GM12878 (cell line): ENCODE measurements around the gene TYK2. TPM values are rescaled to one million over a fixed set of nuclear protein-coding genes. Genes with fewer than 3 reads are reported as not detected.
A peak's percentile ranks its signal among the peaks of the same experiment; 100 is the strongest.

Experiments used
- ATAC-seq: fragments of 200-7000 bp; cut with Tn5 transposase; 3 replicates; pipeline ENCODE4 v1.9.1; 2020; ENCODE audit warnings: mild to moderate bottlenecking, moderate library complexity
- BruUV-seq: library from RNA; stranded (reverse); fragments of 400-500 nt; replicated peaks from 2 replicates; lab custom pipeline; 2021; lab: Mats Ljungman, UMichigan
- CTCF ChIA-PET: fragments of 300-600 bp; sonication (Branson Sonifier 250); formaldehyde crosslinking; extraction: SDS; loops from one replicate; lab custom pipeline; 2021; ENCODE audit warnings: inconsistent platforms; lab: Yijun Ruan, JAX
- POLR2A ChIA-PET: fragments of 350-600 bp; formaldehyde crosslinking; extraction: SDS; loops from one replicate; lab custom pipeline; 2021; ENCODE audit warnings: inconsistent platforms; lab: Charles Lee
- RAD21 ChIA-PET: fragments of 300-600 bp; sonication (Branson Sonifier 250); formaldehyde crosslinking; loops from one replicate; lab custom pipeline; 2023; ENCODE audit warnings: antibody characterized with exemption; ENCODE audit not compliant: unreplicated experiment; lab: Charles Lee
- SMC1A ChIA-PET: fragments of 300-600 bp; sonication (Branson Sonifier 250); formaldehyde crosslinking; loops from one replicate; lab custom pipeline; 2023; ENCODE audit not compliant: unreplicated experiment, uncharacterized antibody; lab: Charles Lee
- DNase-seq: peaks from one replicate; pipeline ENCODE4 v3.0.0-alpha.2; 2011; ENCODE audit warnings: low read depth, low spot score
- FAIRE-seq: peaks from 3 replicates; lab custom pipeline; 2011; peaks lifted over from hg19 to GRCh38; lab: Jason Lieb, UNC
- H2AFZ ChIP-seq: 2 replicates; pipeline ENCODE4 v1.6.0; 2011; ENCODE audit warnings: low read depth, low read length, control low read depth; ENCODE audit not compliant: control insufficient read depth
- H3K27ac ChIP-seq: 2 replicates; pipeline ENCODE4 v1.5.1; 2011; ENCODE audit warnings: control low read depth; ENCODE audit not compliant: control insufficient read depth, insufficient read depth
- H3K27me3 ChIP-seq, 2 experiments: replicated peaks in 1 of 2; 2 replicates each; pipeline versions ENCODE4 v1.6.0 to v1.6.1; 2011; ENCODE audit warnings: low read length in 1 of 2; ENCODE audit not compliant: control insufficient read depth in 2 of 2, insufficient read depth in 2 of 2
- H3K36me3 ChIP-seq, 2 experiments: 2 replicates each; pipeline ENCODE4 v1.5.1; 2011; ENCODE audit warnings: low read length in 1 of 2; ENCODE audit not compliant: control insufficient read depth in 2 of 2, insufficient read depth in 2 of 2
- H3K4me1 ChIP-seq: 2 replicates; pipeline ENCODE4 v1.6.1; 2011; ENCODE audit warnings: mild to moderate bottlenecking, low read length, moderate library complexity, mixed read lengths; ENCODE audit not compliant: control insufficient read depth, insufficient read depth
- H3K4me2 ChIP-seq: 2 replicates; pipeline ENCODE4 v1.6.0; 2011; ENCODE audit warnings: control low read depth; ENCODE audit not compliant: control insufficient read depth, insufficient read depth
- H3K4me3 ChIP-seq: fragments of 200-600 bp; sonication (generic); 2 replicates; pipeline ENCODE4 v1.5.1; 2016
- H3K79me2 ChIP-seq: 2 replicates; pipeline ENCODE4 v1.6.0; 2011; ENCODE audit warnings: low read length; ENCODE audit not compliant: control insufficient read depth, insufficient read depth
- H3K9ac ChIP-seq: 2 replicates; pipeline ENCODE4 v1.8.0; 2011; ENCODE audit warnings: low read length, control low read depth, mixed read lengths; ENCODE audit not compliant: control insufficient read depth, insufficient read depth
- H3K9me3 ChIP-seq: replicated peaks from 3 replicates; pipeline ENCODE4 v1.5.1; 2011; ENCODE audit warnings: mild to moderate bottlenecking, low read length; ENCODE audit not compliant: control insufficient read depth, insufficient read depth
- H4K20me1 ChIP-seq: 2 replicates; pipeline ENCODE4 v1.6.0; 2011; ENCODE audit not compliant: control insufficient read depth, insufficient read depth
- BACH1 ChIP-seq: fragments of 450-650 bp; IDR thresholded peaks from 2 replicates; pipeline ENCODE4 v1.6.1; 2017; ENCODE audit warnings: mild to moderate bottlenecking, borderline replicate concordance
- ETV6 ChIP-seq, 2 experiments: fragments of 450-650 bp in 1 of 2; IDR thresholded peaks in 1 of 2; conservative IDR thresholded peaks in 1 of 2; 2 replicates each; pipeline ENCODE4 v1.6.1; 2014; ENCODE audit warnings: antibody characterized with exemption in 1 of 2, borderline replicate concordance in 1 of 2, low read depth in 1 of 2, mild to moderate bottlenecking in 1 of 2, moderate library complexity in 1 of 2
- HCFC1 ChIP-seq: fragments of 150-350 bp; IDR thresholded peaks from 2 replicates; pipeline ENCODE4 v1.6.1; 2014; ENCODE audit warnings: low read length
- MEF2B ChIP-seq: fragments of 450-650 bp; IDR thresholded peaks from 2 replicates; pipeline ENCODE4 v1.6.1; 2018; ENCODE audit warnings: mild to moderate bottlenecking, moderate library complexity; ENCODE audit not compliant: partially characterized antibody, poor library complexity, severe bottlenecking
- NBN ChIP-seq: fragments of 450-650 bp; IDR thresholded peaks from 2 replicates; pipeline ENCODE4 v1.6.1; 2016
- NR2C2 ChIP-seq: IDR thresholded peaks from 2 replicates; pipeline ENCODE4 v1.6.1; 2011; ENCODE audit warnings: borderline replicate concordance, low read depth; ENCODE audit not compliant: control insufficient read depth, insufficient read length
- PAX8 ChIP-seq: fragments of 450-650 bp; IDR thresholded peaks from 2 replicates; pipeline ENCODE4 v1.6.1; 2017; ENCODE audit warnings: mild to moderate bottlenecking, moderate library complexity
- RAD51 ChIP-seq: fragments of 450-650 bp; IDR thresholded peaks from 2 replicates; pipeline ENCODE4 v1.6.1; 2016; ENCODE audit warnings: moderate library complexity, mild to moderate bottlenecking, inconsistent platforms
- SMARCA5 ChIP-seq: fragments of 450-650 bp; IDR thresholded peaks from 2 replicates; pipeline ENCODE4 v1.6.1; 2017; ENCODE audit warnings: mild to moderate bottlenecking
- SP1 ChIP-seq: IDR thresholded peaks from one replicate; pipeline ENCODE4 v1.6.1; 2011; ENCODE audit warnings: low read depth, low read length
- SPI1 ChIP-seq: IDR thresholded peaks from 2 replicates; pipeline ENCODE4 v1.6.1; 2011; ENCODE audit warnings: low read depth, mild to moderate bottlenecking, low read length, moderate library complexity, borderline replicate concordance; ENCODE audit not compliant: insufficient read depth
- SREBF1 ChIP-seq: IDR thresholded peaks from 2 replicates; pipeline ENCODE4 v1.6.1; 2012; ENCODE audit warnings: mild to moderate bottlenecking, low read length
- SUPT20H ChIP-seq: IDR thresholded peaks from 2 replicates; pipeline ENCODE4 v1.6.1; 2011; ENCODE audit warnings: low read depth, mild to moderate bottlenecking, low read length, moderate library complexity, borderline replicate concordance; ENCODE audit not compliant: control insufficient read depth
- TARDBP ChIP-seq: IDR thresholded peaks from 2 replicates; pipeline ENCODE4 v1.6.1; 2016; ENCODE audit warnings: borderline replicate concordance
- TCF12 ChIP-seq: IDR thresholded peaks from 2 replicates; pipeline ENCODE4 v1.6.1; 2011; ENCODE audit warnings: low read depth, mild to moderate bottlenecking, low read length
- WRNIP1 ChIP-seq: IDR thresholded peaks from 2 replicates; pipeline ENCODE4 v1.6.1; 2011; ENCODE audit warnings: low read depth, low read length, improper control_type of control experiment, borderline replicate concordance
- ZNF274 ChIP-seq: IDR thresholded peaks from one replicate; pipeline ENCODE4 v1.8.0; 2011; ENCODE audit not compliant: insufficient read length, insufficient read depth
- WGBS: methylation state at CpG from one replicate; pipeline ENCODE4 v1.1.6; 2016; ENCODE audit warnings: low lambda C conversion rate; ENCODE audit not compliant: insufficient replicate concordance, insufficient coverage; ENCODE audit errors: missing lambda C conversion rate; 5-methylcytosine and 5-hydroxymethylcytosine counted together
- in situ Hi-C: fragments of 300-500 bp; cut with MboI; formaldehyde crosslinking; loops from 9 replicates; pipeline ENCODE4 v1.14.3; 2018; ENCODE audit warnings: mixed read lengths
- intact Hi-C: fragments of 100-400 bp; cut with micrococcal nuclease; formaldehyde crosslinking; loops from one replicate; pipeline ENCODE4 v1.14.2; 2022; ENCODE audit not compliant: unreplicated experiment
- polyA plus RNA-seq, 11 experiments: library from polyadenylated mRNA; depleted of rRNA in 4 of 11; unstranded in 6 of 11; stranded (reverse) in 5 of 11; fragments of >200 nt; fragmentation: Nextera tagmentation in 4 of 11; fragmentation: Illumina TruSeq in 1 of 11; extraction: Ambion mirVana in 4 of 11; extraction: Trizol in 1 of 11; gene quantifications; 1 replicate in 1 of 11; 2 replicates in 10 of 11; pipeline versions ENCODE4 v1.2.1 to v1.2.3, GENCODE V29; 2011 to 2016; ENCODE audit warnings: inconsistent platforms in 2 of 11, missing spikeins in 2 of 11, low read depth in 1 of 11
- total RNA-seq, 4 experiments: library from RNA; depleted of rRNA in 3 of 4; stranded (reverse); fragments of >200 nt in 3 of 4; fragmentation: Illumina TruSeq in 1 of 4; extraction: Trizol in 1 of 4; gene quantifications; 2 replicates each; pipeline versions ENCODE4 v1.2.1 to v1.2.3, GENCODE V29; 2013 to 2021
- TF ChIP-seq, protein P1 (sequence below): IDR thresholded peaks from 2 replicates; pipeline ENCODE4 v1.6.1; 2011; ENCODE audit warnings: low read depth, low read length, improper control_type of control experiment, borderline replicate concordance
- TF ChIP-seq, protein P2 (sequence below): fragments of 450-650 bp; IDR thresholded peaks from 2 replicates; pipeline ENCODE4 v1.6.1; 2017; ENCODE audit warnings: low read depth, mild to moderate bottlenecking, moderate library complexity

Gene TYK2
- total and polyA plus RNA-seq, 10 of the 15 experiments (the other 5 are each of a cell fraction or from before 2014, with no cell fraction given), result 36.4 to 364 (median 179) TPM

DNA sequence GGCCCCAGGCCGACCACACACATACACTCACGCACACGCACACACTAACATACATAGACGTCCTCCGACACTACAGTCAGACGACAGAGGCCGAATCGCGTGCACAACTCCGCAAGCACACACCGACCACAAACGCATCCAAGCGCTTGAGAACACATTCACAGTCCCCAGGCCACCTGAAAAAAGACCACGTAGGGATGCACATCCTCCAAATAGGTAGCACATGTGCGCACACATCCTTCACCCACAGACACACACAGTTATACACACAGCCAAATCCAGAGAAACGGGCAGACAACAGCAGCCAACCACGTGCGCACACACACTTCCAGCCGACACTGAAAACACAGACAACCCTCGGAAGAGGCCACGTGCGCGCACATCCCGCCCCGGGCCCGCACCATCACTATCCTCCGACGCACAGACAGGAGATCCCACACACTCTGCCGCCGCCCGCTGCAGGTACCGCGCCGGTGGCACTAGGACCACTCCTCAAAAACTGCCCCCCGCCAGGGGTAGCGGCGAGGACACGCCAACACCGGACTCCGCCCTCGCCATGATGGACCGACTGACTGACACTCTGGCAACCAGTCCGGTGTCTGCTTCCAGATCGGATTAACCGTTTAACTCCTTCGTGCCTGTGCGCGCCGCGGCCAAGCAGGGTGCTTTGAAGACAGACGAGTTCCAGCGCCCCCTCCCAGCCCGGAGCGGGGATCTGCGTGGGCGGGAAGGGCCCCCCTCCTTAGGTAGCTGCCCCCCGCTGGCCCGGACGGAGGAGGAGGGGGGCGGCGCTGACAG lies 39.5 kb upstream of the TYK2 start:
- H3K36me3 ChIP-seq, result no peaks in the 10 kb centered on the region
- in situ Hi-C loops, result no loop called here
- peaks cover 56% of the 10 kb centered on the region for H3K4me1 ChIP-seq
- no peak for FAIRE-seq
- no peak for DNase-seq
- 2% methylated on average over 53 of the region's 61 CpGs for WGBS
- CTCF ChIA-PET, result interaction anchor here (1.8 to 28.5 kb wide), 3 partner anchors 5 to 149 kb away, joined by 13 to 1053 read pairs (median 1053); partner anchors contain the start of genes CDC37, ICAM1 and PDE4A
- no TSS peak for BruUV-seq
- H3K9ac ChIP-seq, result peak overlapping the region; percentile 37; the same call in 1 of the 2 replicates
- peak overlapping the region; percentile 87 for H3K4me2 ChIP-seq
- peak overlapping the region; percentile 40; the same call in 1 of the 2 replicates for H3K4me3 ChIP-seq
- SMC1A ChIA-PET, result interaction anchor here (17.7 kb wide), 1 partner anchor 9 kb away, joined by 364 read pairs; the partner anchor contains the start of gene CDC37
- peak overlapping the region; percentile 39 for H2AFZ ChIP-seq
- RAD21 ChIA-PET, result interaction anchor here (0.8 to 10.2 kb wide), 4 partner anchors 8 to 16 kb away, joined by 3 to 209 read pairs (median 6); partner anchors contain the start of gene CDC37
- peaks cover 0 to 17% of the 10 kb centered on the region in 2 experiments; a peak in 3 of 4 replicates for H3K27me3 ChIP-seq
- no peaks in the 10 kb centered on the region for H3K79me2 ChIP-seq
- H3K9me3 ChIP-seq, result no peaks in the 10 kb centered on the region
- H4K20me1 ChIP-seq, result no peaks in the 10 kb centered on the region; the same call in 1 of the 2 replicates
- no peak for ATAC-seq
- intact Hi-C loops, result loop anchor here (10.0 kb wide), 1 partner anchor 235 kb away; the partner anchor contains the start of gene ILF3
- H3K27ac ChIP-seq, result no peak overlapping the region
- POLR2A ChIA-PET, result interaction anchor here (0.6 to 7.8 kb wide), 2 partner anchors 14 to 317 kb away, joined by 5 to 122 read pairs; partner anchors contain the start of genes ANGPTL6 and CDC37
- peak; percentile 47 for TF ChIP-seq MEF2B
- 0 out of 2 replicates have a peak, but pooled peaks have one; percentile 27 for TF ChIP-seq SMARCA5
- peak; percentile 24 for TF ChIP-seq SP1
- no peak for TF ChIP-seq ZNF274
- TF ChIP-seq SREBF1, result no peak
- TF ChIP-seq BACH1, result no peak
- peak; percentile 74 for TF ChIP-seq RAD51
- no peak for TF ChIP-seq PAX8
- TF ChIP-seq ETV6 (conservative IDR thresholded peaks at IDR 0.05 in 1 of 2, IDR thresholded peaks at IDR 0.05 in 1 of 2; ENCODE audit: borderline replicate concordance in 1 of 2, low read depth in 1 of 2), result no peak
- TF ChIP-seq TARDBP, result 0 out of 2 replicates have a peak, but pooled peaks have one; percentile 28
- TF ChIP-seq, protein P1, sequence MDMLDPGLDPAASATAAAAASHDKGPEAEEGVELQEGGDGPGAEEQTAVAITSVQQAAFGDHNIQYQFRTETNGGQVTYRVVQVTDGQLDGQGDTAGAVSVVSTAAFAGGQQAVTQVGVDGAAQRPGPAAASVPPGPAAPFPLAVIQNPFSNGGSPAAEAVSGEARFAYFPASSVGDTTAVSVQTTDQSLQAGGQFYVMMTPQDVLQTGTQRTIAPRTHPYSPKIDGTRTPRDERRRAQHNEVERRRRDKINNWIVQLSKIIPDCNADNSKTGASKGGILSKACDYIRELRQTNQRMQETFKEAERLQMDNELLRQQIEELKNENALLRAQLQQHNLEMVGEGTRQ, result no peak
- TF ChIP-seq WRNIP1, result no peak
- no peak for TF ChIP-seq HCFC1
- TF ChIP-seq SUPT20H, result no peak
- no peak for TF ChIP-seq NR2C2
- TF ChIP-seq TCF12, result no peak
- TF ChIP-seq, protein P2, sequence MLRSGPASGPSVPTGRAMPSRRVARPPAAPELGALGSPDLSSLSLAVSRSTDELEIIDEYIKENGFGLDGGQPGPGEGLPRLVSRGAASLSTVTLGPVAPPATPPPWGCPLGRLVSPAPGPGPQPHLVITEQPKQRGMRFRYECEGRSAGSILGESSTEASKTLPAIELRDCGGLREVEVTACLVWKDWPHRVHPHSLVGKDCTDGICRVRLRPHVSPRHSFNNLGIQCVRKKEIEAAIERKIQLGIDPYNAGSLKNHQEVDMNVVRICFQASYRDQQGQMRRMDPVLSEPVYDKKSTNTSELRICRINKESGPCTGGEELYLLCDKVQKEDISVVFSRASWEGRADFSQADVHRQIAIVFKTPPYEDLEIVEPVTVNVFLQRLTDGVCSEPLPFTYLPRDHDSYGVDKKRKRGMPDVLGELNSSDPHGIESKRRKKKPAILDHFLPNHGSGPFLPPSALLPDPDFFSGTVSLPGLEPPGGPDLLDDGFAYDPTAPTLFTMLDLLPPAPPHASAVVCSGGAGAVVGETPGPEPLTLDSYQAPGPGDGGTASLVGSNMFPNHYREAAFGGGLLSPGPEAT, result peak; percentile 58; the same call in 1 of the 2 replicates
- TF ChIP-seq SPI1, result no peak
- peak; percentile 95 for TF ChIP-seq NBN
